Mesenchymal stem cell (in vitro differentiated cells and primary cell): ENCODE data around the gene IPPK.

Experiments used
- DNase-seq: peaks from one replicate; pipeline ENCODE4 v3.0.0-alpha.2; 2013
- H2AFZ ChIP-seq: one replicate; pipeline ENCODE4 v1.6.1; 2013; ENCODE audit warnings: low read depth, mild to moderate bottlenecking, control low read depth, inconsistent platforms, low read length, moderate library complexity
- H2AK5ac ChIP-seq: 2 replicates; pipeline ENCODE4 v1.6.1; 2013; ENCODE audit warnings: low read length, moderate library complexity, mild to moderate bottlenecking, inconsistent platforms; ENCODE audit not compliant: severe bottlenecking
- H2BK120ac ChIP-seq: one replicate; pipeline ENCODE4 v1.6.1; 2013; ENCODE audit warnings: low read depth, mild to moderate bottlenecking, inconsistent platforms, low read length, moderate library complexity
- H2BK12ac ChIP-seq, 2 experiments: one replicate each; pipeline ENCODE4 v1.6.1; 2013; ENCODE audit warnings: inconsistent platforms in 2 of 2, low read length in 2 of 2, mild to moderate bottlenecking in 2 of 2, moderate library complexity in 2 of 2, control low read depth in 1 of 2
- H2BK15ac ChIP-seq: one replicate; pipeline ENCODE4 v1.6.1; 2013; ENCODE audit warnings: mild to moderate bottlenecking, low read depth, inconsistent platforms; ENCODE audit not compliant: poor library complexity, severe bottlenecking
- H2BK5ac ChIP-seq: 2 replicates; pipeline ENCODE4 v1.6.1; 2013; ENCODE audit warnings: low read depth, mild to moderate bottlenecking, low read length, control low read depth, inconsistent platforms; ENCODE audit not compliant: poor library complexity, severe bottlenecking
- H3K14ac ChIP-seq, 2 experiments: one replicate each; pipeline ENCODE4 v1.6.1; 2013; ENCODE audit warnings: inconsistent platforms in 2 of 2, low read length in 2 of 2, control low read depth in 1 of 2, mild to moderate bottlenecking in 1 of 2, moderate library complexity in 1 of 2
- H3K18ac ChIP-seq, 2 experiments: one replicate each; pipeline ENCODE4 v1.6.1; 2013; ENCODE audit warnings: inconsistent platforms in 2 of 2, low read length in 2 of 2, control low read depth in 1 of 2, low read depth in 1 of 2, mild to moderate bottlenecking in 1 of 2
- H3K23ac ChIP-seq, 2 experiments: one replicate each; pipeline ENCODE4 v1.6.1; 2013; ENCODE audit warnings: inconsistent platforms in 2 of 2, low read length in 2 of 2, mild to moderate bottlenecking in 2 of 2, moderate library complexity in 2 of 2, control low read depth in 1 of 2
- H3K27ac ChIP-seq: 2 replicates; pipeline ENCODE4 v1.5.1; 2013; ENCODE audit warnings: mild to moderate bottlenecking, moderate library complexity, low read length, control low read depth, inconsistent platforms; ENCODE audit not compliant: poor library complexity, severe bottlenecking
- H3K27me3 ChIP-seq, 2 experiments: 2 replicates each; pipeline versions ENCODE4 v1.6.1 to v1.7.0; 2013; ENCODE audit warnings: low read length in 2 of 2, mild to moderate bottlenecking in 2 of 2, moderate library complexity in 2 of 2, control low read depth in 1 of 2, inconsistent platforms in 1 of 2; ENCODE audit not compliant: control insufficient read depth in 1 of 2, insufficient read depth in 1 of 2
- H3K36me3 ChIP-seq, 2 experiments: 2 replicates each; pipeline versions ENCODE4 v1.6.1 to v1.7.0; 2013; ENCODE audit warnings: low read length in 2 of 2, control low read depth in 1 of 2, inconsistent platforms in 1 of 2, low read depth in 1 of 2, mild to moderate bottlenecking in 1 of 2; ENCODE audit not compliant: insufficient read depth in 2 of 2, control insufficient read depth in 1 of 2
- H3K4ac ChIP-seq, 2 experiments: one replicate each; pipeline ENCODE4 v1.6.1; 2013; ENCODE audit warnings: inconsistent platforms in 2 of 2, low read length in 2 of 2, mild to moderate bottlenecking in 2 of 2, moderate library complexity in 2 of 2, control low read depth in 1 of 2, low read depth in 1 of 2
- H3K4me1 ChIP-seq: 2 replicates; pipeline ENCODE4 v1.6.1; 2013; ENCODE audit warnings: low read depth, low read length, control low read depth; ENCODE audit not compliant: control insufficient read depth, insufficient read depth
- H3K4me2 ChIP-seq: 2 replicates; pipeline ENCODE4 v1.6.1; 2013; ENCODE audit warnings: low read length, mild to moderate bottlenecking, inconsistent platforms; ENCODE audit not compliant: poor library complexity, severe bottlenecking
- H3K4me3 ChIP-seq, 2 experiments: 2 replicates each; pipeline versions ENCODE4 v1.5.1 to v1.7.0; 2013; ENCODE audit warnings: low read length in 2 of 2, mild to moderate bottlenecking in 2 of 2, control low read depth in 1 of 2, low read depth in 1 of 2; ENCODE audit not compliant: insufficient read depth in 1 of 2
- H3K79me1 ChIP-seq: replicated peaks from 2 replicates; pipeline ENCODE4 v1.6.1; 2013; ENCODE audit warnings: mild to moderate bottlenecking, control low read depth, low read length, inconsistent platforms; ENCODE audit not compliant: poor library complexity, severe bottlenecking
- H3K9ac ChIP-seq: 2 replicates; pipeline ENCODE4 v1.7.0; 2013; ENCODE audit warnings: mild to moderate bottlenecking, low read length, moderate library complexity
- H3K9me3 ChIP-seq: 2 replicates; pipeline ENCODE4 v1.7.0; 2013; ENCODE audit warnings: mild to moderate bottlenecking, low read length; ENCODE audit not compliant: control insufficient read depth
- H4K8ac ChIP-seq: one replicate; pipeline ENCODE4 v1.6.1; 2013; ENCODE audit warnings: inconsistent platforms, mild to moderate bottlenecking, low read length, moderate library complexity
- H4K91ac ChIP-seq: one replicate; pipeline ENCODE4 v1.6.1; 2013; ENCODE audit warnings: mild to moderate bottlenecking, low read length, inconsistent platforms
- WGBS: methylation state at CpG from one replicate; pipeline ENCODE4 v1.1.7; 2013; ENCODE audit warnings: mixed read lengths; 5-methylcytosine and 5-hydroxymethylcytosine counted together

Gene IPPK

DNA sequence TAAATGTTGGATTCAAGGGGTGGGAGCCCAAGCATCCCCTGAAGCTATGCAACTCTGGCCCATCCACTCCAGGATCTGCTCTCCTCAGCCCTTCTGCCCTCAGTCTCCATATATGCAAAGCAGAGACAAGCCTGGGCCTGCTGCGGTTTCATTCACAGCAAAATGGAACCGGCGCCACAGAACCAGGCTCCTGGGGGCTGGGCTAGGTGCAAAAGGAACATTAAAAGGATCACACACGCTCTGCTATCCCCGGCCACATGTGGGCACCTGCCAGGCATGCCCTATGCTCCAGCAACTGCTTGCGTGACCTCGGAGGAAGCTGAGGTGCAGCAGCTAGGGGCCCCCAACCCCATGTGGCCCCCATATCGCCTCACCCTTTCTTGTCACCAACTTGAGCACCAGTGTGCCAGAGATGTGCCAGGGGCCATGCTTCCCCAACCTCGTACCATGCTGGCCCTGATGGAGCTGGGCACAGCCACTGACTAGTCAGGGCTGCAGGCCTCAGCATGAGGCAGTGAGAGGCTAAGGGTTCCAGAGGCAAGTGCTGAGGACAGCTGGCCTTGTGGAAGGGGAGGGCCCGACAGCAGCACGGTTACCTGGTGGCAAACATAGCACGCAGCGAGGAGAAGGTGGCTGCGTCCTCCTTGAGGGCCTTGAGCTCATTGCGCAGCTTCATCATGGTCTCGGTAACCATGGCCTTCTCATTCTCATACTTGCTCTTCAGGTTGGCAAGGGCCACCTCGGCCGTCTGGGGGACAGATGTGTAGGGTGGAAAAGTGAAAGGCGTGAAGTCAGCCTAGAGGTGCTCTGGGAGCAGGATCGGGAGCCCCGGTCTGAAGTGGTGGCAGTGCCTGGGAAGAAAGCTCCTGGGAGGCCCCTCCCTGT is 47.5 kb upstream of the IPPK start:
- H3K4ac ChIP-seq, result no peak overlapping the region
- 96% methylated on average over 20 of the region's 21 CpGs for WGBS
- H2BK12ac ChIP-seq, result no peak overlapping the region

DNA sequence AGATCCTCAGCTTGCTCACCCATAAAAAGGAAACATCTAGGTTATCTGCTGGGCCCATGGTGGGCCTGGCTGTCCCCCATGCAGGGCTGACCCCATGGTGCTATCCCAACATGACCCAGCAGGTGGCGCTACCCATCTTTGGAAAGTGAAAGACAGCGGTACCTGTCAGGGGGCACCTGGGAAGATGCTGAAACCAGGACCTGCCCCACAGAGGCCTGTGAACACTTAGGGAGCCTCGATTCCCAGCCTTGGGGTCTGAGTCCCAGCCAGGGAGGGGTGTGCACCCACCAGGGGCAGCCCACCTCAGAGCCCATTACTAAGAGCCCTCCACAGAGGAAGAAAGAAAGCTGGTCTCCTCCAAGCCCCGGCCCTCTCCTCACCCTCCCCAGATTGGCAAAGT is 46.6 kb upstream of the IPPK start:
- Histone ChIP-seq H3K27ac (no peak overlapping the region), H2BK12ac (no peak overlapping the region), H2BK15ac (no peak overlapping the region), H3K9me3 (no peaks in the 10 kb centered on the region), H3K9ac (peak overlapping the region; percentile 57), H3K27me3 (no peaks in the 10 kb centered on the region), H2BK120ac (no peak overlapping the region), H2AFZ (no peak overlapping the region), H4K8ac (no peak overlapping the region), H3K79me1 (peaks cover 47% of the 10 kb centered on the region), H3K36me3 (peaks cover 87 to 89% of the 10 kb centered on the region in 2 experiments), H2AK5ac (no peak overlapping the region), H3K18ac (no peak overlapping the region), H3K4me2 (no peak overlapping the region), H3K14ac (no peak overlapping the region), H3K23ac (no peak overlapping the region), H4K91ac (no peak overlapping the region), H3K4me1 (no peaks in the 10 kb centered on the region), H2BK5ac (no peak overlapping the region), H3K4me3 (no peak overlapping the region), H3K4ac (no peak overlapping the region)
- peak; percentile 51 for DNase-seq
- WGBS, result 33% methylated on average over 4 of the region's 4 CpGs

More for the DNA sequence above, 47.5 kb upstream of the IPPK start:
- Histone ChIP-seq H2AFZ (no peak overlapping the region), H4K91ac (no peak overlapping the region), H2BK5ac (no peak overlapping the region), H3K4me1 (peaks cover under 1% of the 10 kb centered on the region), H3K27ac (no peak overlapping the region), H3K9ac (no peak overlapping the region), H3K18ac (no peak overlapping the region), H2AK5ac (no peak overlapping the region), H4K8ac (no peak overlapping the region), H3K36me3 (peaks cover 88 to 94% of the 10 kb centered on the region in 2 experiments), H2BK15ac (no peak overlapping the region), H3K14ac (no peak overlapping the region), H2BK120ac (no peak overlapping the region), H3K79me1 (peaks cover 53% of the 10 kb centered on the region), H3K27me3 (no peaks in the 10 kb centered on the region), H3K4me3 (no peak overlapping the region), H3K4me2 (no peak overlapping the region), H3K23ac (no peak overlapping the region), H3K9me3 (no peaks in the 10 kb centered on the region)
- DNase-seq, result no peak

DNA sequence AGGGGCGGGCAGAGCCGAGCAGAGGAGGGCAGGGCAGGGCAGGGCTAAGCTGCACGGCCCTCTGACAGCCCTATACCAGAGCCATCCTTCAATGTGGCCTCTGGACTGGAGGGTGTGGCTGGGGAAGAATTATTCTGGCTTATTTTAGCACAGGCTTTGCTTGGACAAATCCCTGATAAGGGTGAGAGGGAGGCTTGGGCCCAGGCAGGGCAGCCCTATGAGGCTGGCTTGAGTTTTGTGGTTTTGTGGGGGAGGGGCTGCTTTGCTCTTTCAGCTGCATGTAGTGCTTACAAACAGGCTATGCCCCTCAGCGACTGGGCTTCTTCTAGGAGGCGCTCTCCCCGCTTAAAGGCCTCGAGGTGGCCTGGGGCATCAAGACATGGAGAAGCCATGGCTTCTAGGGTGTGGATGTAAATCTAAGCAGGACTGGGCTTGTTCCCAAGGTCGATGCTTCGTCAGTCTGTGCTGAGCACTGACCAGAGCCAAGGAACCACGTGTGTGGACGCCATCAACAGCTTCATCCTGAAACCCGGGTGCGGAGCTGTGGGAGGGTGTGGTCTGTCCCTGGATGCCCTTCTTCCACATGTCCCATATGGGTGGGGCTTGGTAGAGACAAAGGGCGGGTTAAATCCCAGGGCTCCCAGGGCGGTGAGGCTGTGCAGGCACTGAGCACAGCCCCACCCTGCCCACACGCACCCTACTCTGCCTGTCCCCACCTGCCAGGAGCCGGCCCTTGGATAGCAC is 45.7 kb upstream of the IPPK start:
- Histone ChIP-seq H4K91ac (no peak overlapping the region), H2BK120ac (no peak overlapping the region), H2BK5ac (no peak overlapping the region), H3K79me1 (peaks cover 48% of the 10 kb centered on the region), H2AK5ac (no peak overlapping the region), H3K4me1 (no peaks in the 10 kb centered on the region), H3K9me3 (no peaks in the 10 kb centered on the region), H3K27me3 (no peaks in the 10 kb centered on the region), H3K4ac (no peak overlapping the region), H3K36me3 (peaks cover 87 to 89% of the 10 kb centered on the region in 2 experiments), H2AFZ (no peak overlapping the region), H3K18ac (no peak overlapping the region), H3K9ac (peak overlapping the region; percentile 57), H3K4me2 (no peak overlapping the region), H3K14ac (no peak overlapping the region), H2BK12ac (no peak overlapping the region), H3K23ac (no peak overlapping the region), H3K27ac (no peak overlapping the region), H4K8ac (no peak overlapping the region), H2BK15ac (no peak overlapping the region), H3K4me3 (no peak overlapping the region)
- DNase-seq, result no peak
- WGBS, result 92% methylated on average over 15 of the region's 17 CpGs

DNA sequence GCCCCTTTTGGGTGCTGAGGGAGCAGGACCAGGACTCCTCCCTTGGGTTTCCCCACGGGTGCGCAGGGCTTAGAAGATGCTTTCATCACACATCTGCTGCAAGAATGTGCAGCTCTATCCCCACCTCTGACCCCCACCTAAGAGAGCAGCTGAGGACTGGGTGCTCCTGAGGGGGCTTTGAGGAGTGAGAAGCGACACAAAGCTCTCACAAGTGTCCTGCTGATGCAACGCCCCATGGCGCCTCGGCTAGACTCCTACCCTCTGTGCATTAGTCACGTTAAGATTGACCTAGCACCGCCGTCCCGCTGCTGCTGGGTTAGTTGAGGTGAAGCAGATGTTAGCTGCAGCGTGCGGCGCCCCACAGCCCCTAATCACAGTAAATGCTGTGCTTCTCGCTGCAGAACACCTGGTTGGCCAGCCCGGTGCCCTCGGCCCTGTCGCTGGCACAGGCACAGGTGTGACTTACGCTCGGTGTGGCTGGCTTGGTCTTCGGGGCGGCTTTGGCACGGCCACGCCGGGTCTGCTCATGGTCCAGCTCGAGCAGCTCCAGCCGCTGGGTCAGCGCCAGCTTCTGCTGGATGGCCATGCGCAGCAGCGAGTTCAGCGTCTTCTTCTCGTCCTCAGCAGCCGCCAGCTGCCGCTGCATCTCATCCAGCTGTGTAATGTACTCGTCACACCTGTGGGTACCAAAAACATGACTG is 45.0 kb upstream of the IPPK start:
- Histone ChIP-seq H3K4ac (no peak overlapping the region), H2AK5ac (no peak overlapping the region), H3K23ac (no peak overlapping the region), H2BK15ac (no peak overlapping the region), H4K91ac (no peak overlapping the region), H3K9ac (peak overlapping the region; percentile 57), H2BK120ac (no peak overlapping the region), H3K4me1 (no peaks in the 10 kb centered on the region), H3K9me3 (no peaks in the 10 kb centered on the region), H2AFZ (no peak overlapping the region), H2BK5ac (no peak overlapping the region), H3K4me2 (no peak overlapping the region), H3K36me3 (peaks cover 87 to 88% of the 10 kb centered on the region in 2 experiments), H3K27ac (no peak overlapping the region), H3K4me3 (no peak overlapping the region), H4K8ac (no peak overlapping the region), H3K27me3 (no peaks in the 10 kb centered on the region), H3K14ac (no peak overlapping the region), H2BK12ac (no peak overlapping the region), H3K79me1 (peaks cover 46% of the 10 kb centered on the region), H3K18ac (no peak overlapping the region)
- no peak for DNase-seq
- WGBS, result over 99% methylated on average over 33 of the region's 34 CpGs
